ENCODE measurements around the gene SGCB.
"Not testable (repeated sequence)": the region's sequence is repeated elsewhere in the genome, so short reads cannot be mapped to it uniquely, and the experiment has no call there.

Gene SGCB

GRCh38 chr4:52038103-52038912, at the start of gene SGCB:
TSS of gene SGCB (minus strand) at chr4:52038299. CDS start at chr4:52038259, 40 bp downstream.
- Mint-ChIP-seq H3K9me3 (no peaks in the 10 kb centered on the region), H3K4me1 (peaks cover 31% of the 10 kb centered on the region), H3K27me3 (peaks cover 31% of the 10 kb centered on the region), H3K4me3 (peak within 1 kb of the TSS; percentile 73), H3K27ac (no peak within 1 kb of the TSS), H3K36me3 (no peaks in the 10 kb centered on the region)
- CTCF ChIA-PET = interaction anchor here (0.6 to 1.2 kb wide), 2 partner anchors 8 to 196 kb away, joined by 3 read pairs; no protein-coding TSS in a partner anchor
- peak; percentile 79 for DNase-seq

- H3K4me3 Mint-ChIP-seq, H3K27me3 Mint-ChIP-seq, DNase-seq, H3K4me1 Mint-ChIP-seq, CTCF ChIA-PET, H3K9me3 Mint-ChIP-seq, H3K27ac Mint-ChIP-seq, H3K36me3 Mint-ChIP-seq: not testable (repeated sequence)
Measured at GRCh38 chr4:52086425-52086824, 48.3 kb upstream of the SGCB start.

- Mint-ChIP-seq H3K36me3 (no peaks in the 10 kb centered on the region), H3K27ac (no peak overlapping the region), H3K9me3 (peaks cover 1% of the 10 kb centered on the region), H3K4me3 (no peak overlapping the region), H3K4me1 (no peaks in the 10 kb centered on the region), H3K27me3 (peaks cover 10% of the 10 kb centered on the region)
- CTCF ChIA-PET = no interaction called here
- DNase-seq = no peak
Measured at GRCh38 chr4:52081216-52081615, 43.1 kb upstream of the SGCB start.

GRCh38 chr4:52079659-52080058, 41.6 kb upstream of the SGCB start:
- Mint-ChIP-seq H3K27me3 (peaks cover 22% of the 10 kb centered on the region), H3K9me3 (no peaks in the 10 kb centered on the region), H3K36me3 (no peaks in the 10 kb centered on the region), H3K4me3 (no peak overlapping the region), H3K4me1 (no peaks in the 10 kb centered on the region), H3K27ac (no peak overlapping the region)
- DNase-seq = no peak
- CTCF ChIA-PET = no interaction called here

- no peaks in the 10 kb centered on the region for H3K4me1 Mint-ChIP-seq
- peaks cover 24% of the 10 kb centered on the region for H3K27me3 Mint-ChIP-seq
- no peak overlapping the region for H3K27ac Mint-ChIP-seq
- DNase-seq = no peak
- CTCF ChIA-PET = no interaction called here
- no peaks in the 10 kb centered on the region for H3K9me3 Mint-ChIP-seq
- no peak overlapping the region for H3K4me3 Mint-ChIP-seq
- H3K36me3 Mint-ChIP-seq = no peaks in the 10 kb centered on the region
Measured at GRCh38 chr4:52076731-52077130, 38.6 kb upstream of the SGCB start.

GRCh38 chr4:52071791-52072546, 33.9 kb upstream of the SGCB start:
- CTCF ChIA-PET = no interaction called here

GRCh38 chr4:52069571-52069970, 31.5 kb upstream of the SGCB start:
- H3K27me3 Mint-ChIP-seq = peaks cover 4% of the 10 kb centered on the region
- no peaks in the 10 kb centered on the region for H3K36me3 Mint-ChIP-seq
- DNase-seq = no peak
- H3K27ac Mint-ChIP-seq = no peak overlapping the region
- no peaks in the 10 kb centered on the region for H3K9me3 Mint-ChIP-seq
- no peaks in the 10 kb centered on the region for H3K4me1 Mint-ChIP-seq
- H3K4me3 Mint-ChIP-seq = no peak overlapping the region
- CTCF ChIA-PET = no interaction called here

More at GRCh38 chr4:52071791-52072546, 33.9 kb upstream of the SGCB start:
- no peak for DNase-seq
- Mint-ChIP-seq H3K9me3 (no peaks in the 10 kb centered on the region), H3K36me3 (no peaks in the 10 kb centered on the region), H3K27me3 (peaks cover 22% of the 10 kb centered on the region), H3K4me1 (no peaks in the 10 kb centered on the region), H3K4me3 (no peak overlapping the region), H3K27ac (no peak overlapping the region)

- H3K9me3 Mint-ChIP-seq = no peaks in the 10 kb centered on the region
- H3K36me3 Mint-ChIP-seq = no peaks in the 10 kb centered on the region
- no peak overlapping the region for H3K27ac Mint-ChIP-seq
- DNase-seq = no peak
- H3K27me3 Mint-ChIP-seq = peaks cover 16% of the 10 kb centered on the region
- no peak overlapping the region for H3K4me3 Mint-ChIP-seq
- H3K4me1 Mint-ChIP-seq = no peaks in the 10 kb centered on the region
- CTCF ChIA-PET = no interaction called here
Measured at GRCh38 chr4:52059372-52059771, 21.3 kb upstream of the SGCB start.

- CTCF ChIA-PET = no interaction called here
- Mint-ChIP-seq H3K27ac (no peak overlapping the region), H3K27me3 (peaks cover 27% of the 10 kb centered on the region), H3K4me3 (no peak overlapping the region), H3K36me3 (no peaks in the 10 kb centered on the region), H3K9me3 (no peaks in the 10 kb centered on the region), H3K4me1 (no peaks in the 10 kb centered on the region)
- no peak for DNase-seq
Measured at GRCh38 chr4:52058275-52058674, 20.2 kb upstream of the SGCB start.

GRCh38 chr4:52057196-52057595, 19.1 kb upstream of the SGCB start:
- CTCF ChIA-PET = interaction anchor here (0.6 kb wide), 1 partner anchor 17 kb away, joined by 3 read pairs; no protein-coding TSS in a partner anchor
- Mint-ChIP-seq H3K4me1 (peaks cover 5% of the 10 kb centered on the region), H3K4me3 (no peak overlapping the region), H3K27me3 (peaks cover 38% of the 10 kb centered on the region), H3K9me3 (no peaks in the 10 kb centered on the region), H3K36me3 (no peaks in the 10 kb centered on the region), H3K27ac (no peak overlapping the region)
- DNase-seq = no peak

GRCh38 chr4:52054254-52054653, 16.2 kb upstream of the SGCB start:
- Mint-ChIP-seq H3K9me3 (no peaks in the 10 kb centered on the region), H3K36me3 (no peaks in the 10 kb centered on the region), H3K27me3 (peaks cover 55% of the 10 kb centered on the region), H3K4me1 (peaks cover 15% of the 10 kb centered on the region), H3K4me3 (no peak overlapping the region), H3K27ac (no peak overlapping the region)
- DNase-seq = no peak
- CTCF ChIA-PET = no interaction called here

GRCh38 chr4:52052475-52052780, 14.3 kb upstream of the SGCB start:
- H3K4me3 Mint-ChIP-seq = no peak overlapping the region
- no peak overlapping the region for H3K27ac Mint-ChIP-seq
- H3K4me1 Mint-ChIP-seq = peaks cover 15% of the 10 kb centered on the region
- DNase-seq = no peak
- CTCF ChIA-PET = no interaction called here
- H3K36me3 Mint-ChIP-seq = no peaks in the 10 kb centered on the region
- no peaks in the 10 kb centered on the region for H3K9me3 Mint-ChIP-seq
- peaks cover 67% of the 10 kb centered on the region for H3K27me3 Mint-ChIP-seq

- H3K27me3 Mint-ChIP-seq = peaks cover 73% of the 10 kb centered on the region
- CTCF ChIA-PET = no interaction called here
- no peak overlapping the region for H3K27ac Mint-ChIP-seq
- peak; percentile 23 for DNase-seq
- H3K4me3 Mint-ChIP-seq = peak overlapping the region; percentile 72
- no peaks in the 10 kb centered on the region for H3K36me3 Mint-ChIP-seq
- H3K4me1 Mint-ChIP-seq = peaks cover 15% of the 10 kb centered on the region
- no peaks in the 10 kb centered on the region for H3K9me3 Mint-ChIP-seq
Measured at GRCh38 chr4:52051615-52052474, 13.7 kb upstream of the SGCB start.

- no peak within 1 kb of the TSS for H3K27ac Mint-ChIP-seq
- H3K27me3 Mint-ChIP-seq = peaks cover 73% of the 10 kb centered on the region
- peaks cover 15% of the 10 kb centered on the region for H3K4me1 Mint-ChIP-seq
- DNase-seq = peak; percentile 20
- CTCF ChIA-PET = no interaction called here
- H3K4me3 Mint-ChIP-seq = peak within 1 kb of the TSS; percentile 72
- H3K36me3 Mint-ChIP-seq = no peaks in the 10 kb centered on the region
- no peaks in the 10 kb centered on the region for H3K9me3 Mint-ChIP-seq
Measured at GRCh38 chr4:52051213-52051614, 13.1 kb upstream of the SGCB start, which contains the start of gene SPATA18. TSS of gene SPATA18 (plus strand) at chr4:52051304. CDS start at chr4:52051705, 401 bp downstream.
